Measurements from ENCODE around the gene ULBP2.

Gene ULBP2

GRCh38 chr6:149941583-149942460 is at the start of gene ULBP2:
TSS of gene ULBP2 (plus strand) at chr6:149942014. CDS start at chr6:149942073, 59 bp downstream.
- intact Hi-C loops (cut with micrococcal nuclease) = no loop called here
- H3K4me1 Mint-ChIP-seq (ENCODE audit: low read depth) = peaks cover 33% of the 10 kb centered on the region
- no peaks in the 10 kb centered on the region for H3K9me3 Mint-ChIP-seq
- no peak within 1 kb of the TSS for H3K27ac Mint-ChIP-seq
- H3K27me3 Mint-ChIP-seq = peaks cover 83% of the 10 kb centered on the region
- H3K4me3 Mint-ChIP-seq = peak within 1 kb of the TSS; percentile 75
- no peaks in the 10 kb centered on the region for H3K36me3 Mint-ChIP-seq (ENCODE audit: low read depth)

DNA sequence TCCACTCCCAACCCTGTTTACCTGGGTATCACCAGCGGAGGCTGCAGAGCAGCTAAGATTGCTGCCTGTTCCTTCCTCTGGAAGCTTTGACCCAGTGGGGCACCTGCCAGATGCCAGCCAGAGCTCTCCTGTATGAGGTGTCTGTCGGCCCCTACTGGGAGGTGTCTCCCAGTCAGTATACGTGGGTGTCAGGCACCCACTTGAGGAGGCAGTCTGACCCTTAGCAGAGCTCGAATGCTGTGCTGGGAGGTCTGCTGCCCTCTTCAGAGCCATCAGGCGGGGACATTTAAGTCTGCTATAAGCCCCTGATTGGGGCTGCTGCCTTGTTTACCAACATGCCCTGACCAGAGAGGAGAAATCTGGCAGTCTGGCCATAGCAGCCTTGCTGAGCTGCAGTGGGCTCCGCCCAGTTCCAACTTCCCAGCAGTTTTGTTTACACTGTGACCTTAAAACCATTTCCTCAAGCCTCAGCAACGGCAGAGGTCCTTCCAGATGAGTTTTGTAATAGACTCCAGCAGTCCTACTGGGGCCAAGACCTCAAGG is 46.7 kb upstream of the ULBP2 start:
- peaks cover 11% of the 10 kb centered on the region for H3K4me1 Mint-ChIP-seq (ENCODE audit: low read depth)
- H3K9me3 Mint-ChIP-seq = no peaks in the 10 kb centered on the region
- no peaks in the 10 kb centered on the region for H3K27me3 Mint-ChIP-seq
- intact Hi-C loops (cut with micrococcal nuclease) = no loop called here
- no peaks in the 10 kb centered on the region for H3K36me3 Mint-ChIP-seq (ENCODE audit: low read depth)
- no peak overlapping the region for H3K4me3 Mint-ChIP-seq
- no peak overlapping the region for H3K27ac Mint-ChIP-seq

GRCh38 chr6:149895833-149896271 is 46.0 kb upstream of the ULBP2 start:
- intact Hi-C loops (cut with micrococcal nuclease) = no loop called here
- Mint-ChIP-seq H3K36me3 (ENCODE audit: low read depth) (no peaks in the 10 kb centered on the region), H3K4me1 (ENCODE audit: low read depth) (peaks cover 11% of the 10 kb centered on the region)

DNA sequence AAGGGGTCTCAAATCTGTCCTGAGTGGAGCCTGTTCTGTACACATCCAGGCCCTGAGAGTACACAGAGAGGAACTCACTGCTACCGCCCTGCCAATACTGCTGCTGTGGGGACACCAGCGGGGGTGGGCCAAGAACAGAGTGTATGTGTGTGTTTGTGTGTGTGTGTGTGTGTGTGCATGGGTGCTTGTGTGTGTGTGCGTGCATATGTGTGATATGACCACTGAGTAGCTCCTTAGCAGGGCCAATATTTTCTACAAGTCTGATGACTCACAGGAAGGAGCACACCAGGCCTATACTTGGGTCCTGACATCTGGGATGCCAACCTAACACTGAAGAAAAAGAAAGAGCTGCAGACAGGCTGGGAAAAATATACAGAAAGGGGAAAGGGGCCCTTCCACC is 45.3 kb upstream of the ULBP2 start:
- H3K4me3 Mint-ChIP-seq = no peak overlapping the region
- H3K9me3 Mint-ChIP-seq = no peaks in the 10 kb centered on the region
- no peaks in the 10 kb centered on the region for H3K36me3 Mint-ChIP-seq (ENCODE audit: low read depth)
- peaks cover 11% of the 10 kb centered on the region for H3K4me1 Mint-ChIP-seq (ENCODE audit: low read depth)
- no peaks in the 10 kb centered on the region for H3K27me3 Mint-ChIP-seq
- H3K27ac Mint-ChIP-seq = no peak overlapping the region
- intact Hi-C loops (cut with micrococcal nuclease) = no loop called here

More at GRCh38 chr6:149895833-149896271, 46.0 kb upstream of the ULBP2 start:
- Mint-ChIP-seq H3K27ac (no peak overlapping the region), H3K4me3 (no peak overlapping the region), H3K9me3 (no peaks in the 10 kb centered on the region), H3K27me3 (no peaks in the 10 kb centered on the region)

DNA sequence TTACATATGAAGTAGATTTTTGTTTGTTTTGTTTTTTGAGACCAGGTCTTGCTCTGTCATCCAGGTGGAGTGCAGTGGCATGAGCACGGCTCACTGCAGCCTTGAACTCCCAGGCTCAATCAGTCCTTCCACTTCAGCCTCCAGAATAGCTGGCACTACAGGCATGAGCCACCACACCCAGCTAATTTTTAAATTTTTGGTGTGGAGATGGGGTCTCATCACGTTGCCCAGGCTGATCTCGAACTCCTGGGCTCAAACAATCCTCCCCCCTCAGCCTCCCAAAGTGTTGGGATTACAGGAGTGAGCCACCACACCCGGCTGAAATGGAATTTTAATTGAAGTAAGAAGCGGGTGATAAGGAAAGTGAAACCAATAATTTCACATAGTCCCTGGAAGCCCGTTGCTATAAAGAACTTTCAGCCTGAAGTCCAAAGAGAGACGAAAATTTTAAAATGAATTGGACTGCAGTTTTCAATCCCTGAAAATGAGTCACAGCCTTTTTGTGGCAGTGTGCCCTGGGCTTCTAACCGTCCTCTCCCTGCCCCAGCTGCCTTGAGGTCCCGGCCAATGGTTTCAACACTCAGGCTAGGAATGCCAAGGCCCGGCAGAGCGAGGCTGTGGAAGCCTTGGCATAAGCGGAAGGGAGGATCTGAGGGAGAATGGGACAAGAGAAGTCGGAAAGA is 44.7 kb upstream of the ULBP2 start:
- Mint-ChIP-seq H3K4me3 (no peak overlapping the region), H3K36me3 (ENCODE audit: low read depth) (no peaks in the 10 kb centered on the region), H3K27me3 (no peaks in the 10 kb centered on the region), H3K4me1 (ENCODE audit: low read depth) (peaks cover 11% of the 10 kb centered on the region), H3K27ac (no peak overlapping the region), H3K9me3 (no peaks in the 10 kb centered on the region)
- intact Hi-C loops (cut with micrococcal nuclease) = no loop called here

DNA sequence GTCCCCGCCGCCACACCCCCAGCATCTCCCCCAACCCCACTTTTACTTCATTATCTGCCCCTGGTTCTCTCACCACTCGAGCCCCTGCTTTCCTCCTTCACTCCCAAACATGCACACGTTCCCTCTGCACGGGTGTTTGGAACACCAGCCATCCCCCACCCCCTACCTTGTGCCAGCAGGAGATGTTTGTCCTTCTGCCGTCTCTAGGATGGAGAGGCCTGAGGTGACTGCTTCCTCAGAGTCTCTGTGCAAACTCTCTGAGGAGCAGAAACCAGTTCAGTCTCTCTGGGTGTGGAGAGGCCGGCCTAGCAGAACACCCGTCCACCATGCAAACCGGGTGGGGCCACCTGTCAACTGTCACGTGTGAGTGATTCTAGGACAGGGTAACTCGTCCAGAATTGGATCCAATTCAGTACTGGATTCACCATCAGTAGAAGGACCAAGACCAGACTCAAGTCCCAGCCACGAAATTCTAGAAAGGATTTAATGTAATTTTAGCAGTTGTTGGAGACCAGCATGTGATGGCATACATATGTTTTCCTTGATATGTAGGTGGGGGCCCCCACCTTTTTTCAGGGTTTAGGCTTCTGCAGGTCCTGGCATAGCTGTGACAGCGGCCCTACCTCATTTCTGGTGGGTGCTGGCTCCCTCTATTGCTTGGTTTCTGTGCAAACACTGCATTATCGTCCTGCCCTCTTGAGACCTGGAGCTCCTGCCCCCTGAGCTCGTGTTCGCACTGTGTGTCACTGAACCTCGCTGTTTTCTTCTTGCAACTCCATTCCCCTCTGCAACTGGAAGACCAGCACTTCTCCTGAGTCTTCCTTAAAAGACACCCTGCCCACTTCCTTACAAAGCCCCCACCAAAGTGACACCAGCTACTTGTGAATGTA is 43.7 kb upstream of the ULBP2 start, which contains the start of gene RAET1E:
Gene RAET1E, minus strand, starts transcription at position 259 of the 890 bp plus-strand sequence. CDS start 7,212 bp downstream, outside the sequence.
- intact Hi-C loops (cut with micrococcal nuclease) = no loop called here
- no peaks in the 10 kb centered on the region for H3K27me3 Mint-ChIP-seq
- no peak within 1 kb of the TSS for H3K27ac Mint-ChIP-seq
- no peaks in the 10 kb centered on the region for H3K9me3 Mint-ChIP-seq
- peaks cover 11% of the 10 kb centered on the region for H3K4me1 Mint-ChIP-seq (ENCODE audit: low read depth)
- no peak within 1 kb of the TSS for H3K4me3 Mint-ChIP-seq
- H3K36me3 Mint-ChIP-seq (ENCODE audit: low read depth) = no peaks in the 10 kb centered on the region

DNA sequence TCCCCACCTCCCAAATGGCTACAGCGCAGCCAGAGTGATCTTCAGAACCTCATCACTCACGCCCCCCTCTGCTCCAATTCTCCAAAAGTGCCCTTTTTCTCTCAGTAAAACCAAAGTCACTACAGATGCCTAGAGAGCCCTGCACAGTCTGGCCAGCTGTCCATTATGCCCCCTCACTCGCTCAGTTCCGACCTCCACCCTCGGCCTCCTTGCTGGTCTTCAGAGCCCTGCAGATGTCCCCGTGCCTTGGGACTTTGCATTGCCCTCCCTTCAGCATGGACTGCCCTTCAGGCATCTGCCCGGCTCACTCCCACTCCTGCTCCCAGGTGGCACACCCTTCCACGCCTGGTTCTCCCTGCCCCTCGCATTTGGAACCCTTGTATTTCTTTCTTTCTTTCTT is 42.8 kb upstream of the ULBP2 start:
- intact Hi-C loops (cut with micrococcal nuclease) = no loop called here
- H3K27ac Mint-ChIP-seq = no peak overlapping the region
- H3K36me3 Mint-ChIP-seq (ENCODE audit: low read depth) = no peaks in the 10 kb centered on the region
- H3K4me1 Mint-ChIP-seq (ENCODE audit: low read depth) = peaks cover 11% of the 10 kb centered on the region
- no peak overlapping the region for H3K4me3 Mint-ChIP-seq
- H3K9me3 Mint-ChIP-seq = no peaks in the 10 kb centered on the region
- no peaks in the 10 kb centered on the region for H3K27me3 Mint-ChIP-seq

- Mint-ChIP-seq H3K9me3 (no peaks in the 10 kb centered on the region), H3K4me3 (no peak overlapping the region), H3K27ac (no peak overlapping the region), H3K27me3 (no peaks in the 10 kb centered on the region), H3K36me3 (ENCODE audit: low read depth) (no peaks in the 10 kb centered on the region), H3K4me1 (ENCODE audit: low read depth) (peaks cover 11% of the 10 kb centered on the region)
- intact Hi-C loops (cut with micrococcal nuclease) = no loop called here
These were observed 42.3 kb upstream of the ULBP2 start for GRCh38 chr6:149899486-149899885.

DNA sequence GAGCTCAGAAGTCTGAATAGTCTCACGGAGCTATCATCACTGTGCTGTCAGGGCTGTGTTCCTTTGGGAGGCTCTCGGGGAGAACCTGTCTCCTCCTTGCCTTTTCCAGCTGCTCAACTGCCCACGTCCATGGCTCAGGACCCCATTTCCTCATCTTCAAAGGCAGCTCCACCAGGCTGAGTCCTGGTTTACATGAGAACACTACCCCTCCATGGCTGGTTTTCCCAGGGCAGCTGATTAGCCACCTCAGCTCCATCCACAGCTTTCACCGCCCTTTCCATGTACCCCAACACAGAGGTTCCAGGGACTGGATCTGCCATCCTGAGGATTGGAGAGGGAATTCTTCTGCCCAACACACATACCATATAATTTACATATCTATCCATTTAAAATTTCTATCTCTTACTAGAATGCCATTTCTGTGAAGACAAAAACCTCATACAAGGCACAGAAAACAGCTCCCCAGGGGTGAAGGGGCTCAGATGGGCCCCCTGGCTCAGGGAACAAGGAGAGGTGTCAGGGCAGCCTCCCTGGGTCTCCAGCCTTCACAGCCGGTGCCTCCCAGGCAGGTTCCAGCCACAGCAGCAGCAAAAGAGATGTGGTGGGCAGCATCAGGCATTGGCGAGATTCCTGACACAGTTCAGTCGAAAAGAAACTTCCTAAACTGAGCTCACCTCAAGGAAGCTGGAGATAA is 41.7 kb upstream of the ULBP2 start:
- no peaks in the 10 kb centered on the region for H3K36me3 Mint-ChIP-seq (ENCODE audit: low read depth)
- no peaks in the 10 kb centered on the region for H3K27me3 Mint-ChIP-seq

GRCh38 chr6:149900620-149901443 is 41.0 kb upstream of the ULBP2 start:
- intact Hi-C loops (cut with micrococcal nuclease) = no loop called here

More for the DNA sequence above, 41.7 kb upstream of the ULBP2 start:
- Mint-ChIP-seq H3K27ac (no peak overlapping the region), H3K4me3 (no peak overlapping the region), H3K9me3 (no peaks in the 10 kb centered on the region), H3K4me1 (ENCODE audit: low read depth) (peaks cover 8% of the 10 kb centered on the region)
- intact Hi-C loops (cut with micrococcal nuclease) = no loop called here

DNA sequence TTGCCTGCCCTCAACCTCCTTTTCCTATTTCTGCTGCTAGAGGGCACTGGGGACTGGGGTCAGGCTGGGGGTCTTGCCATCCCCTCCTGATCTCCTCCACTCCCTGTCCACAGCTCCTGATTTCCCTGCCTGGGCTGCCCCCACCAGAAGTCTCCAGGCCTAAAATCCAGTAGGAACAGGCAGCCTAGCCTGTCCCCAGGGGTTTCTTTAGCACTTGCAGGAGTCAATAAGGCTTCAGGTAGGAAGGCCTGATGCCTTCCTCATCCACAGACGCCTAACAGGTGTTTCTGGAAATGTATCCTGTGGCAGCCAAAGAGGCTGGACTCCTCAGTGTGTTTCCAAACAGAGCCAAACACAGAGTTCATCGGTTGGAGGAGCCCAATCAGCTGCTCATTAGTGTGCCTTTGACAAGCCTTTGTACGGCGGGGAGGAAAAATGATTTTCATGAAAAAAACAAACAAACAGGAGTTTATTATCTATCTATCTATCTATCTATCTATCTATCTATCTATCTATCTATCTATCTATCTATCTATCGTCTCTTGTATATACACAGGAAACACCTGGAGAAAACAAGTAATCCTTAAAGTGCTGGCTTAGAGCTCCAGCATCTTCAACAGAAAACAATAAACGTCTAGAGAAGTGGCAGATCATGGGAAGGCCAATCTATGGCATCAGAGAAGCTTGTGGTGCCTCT is 40.2 kb upstream of the ULBP2 start:
- no peaks in the 10 kb centered on the region for H3K4me1 Mint-ChIP-seq (ENCODE audit: low read depth)
- no peaks in the 10 kb centered on the region for H3K36me3 Mint-ChIP-seq (ENCODE audit: low read depth)
- H3K27ac Mint-ChIP-seq = no peak overlapping the region
- H3K27me3 Mint-ChIP-seq = no peaks in the 10 kb centered on the region
- no peaks in the 10 kb centered on the region for H3K9me3 Mint-ChIP-seq
- intact Hi-C loops (cut with micrococcal nuclease) = no loop called here
- H3K4me3 Mint-ChIP-seq = no peak overlapping the region

More at GRCh38 chr6:149900620-149901443, 41.0 kb upstream of the ULBP2 start:
- Mint-ChIP-seq H3K9me3 (no peaks in the 10 kb centered on the region), H3K27ac (no peak overlapping the region), H3K27me3 (no peaks in the 10 kb centered on the region), H3K36me3 (ENCODE audit: low read depth) (no peaks in the 10 kb centered on the region), H3K4me3 (no peak overlapping the region), H3K4me1 (ENCODE audit: low read depth) (peaks cover 4% of the 10 kb centered on the region)

Data from dendritic cell treated with granulocyte-macrophage colony-stimulating factor and Interleukin-4, amounts not matched to agents 40 ng/mL and 50 ng/mL, for 4 days (primary cell).